ENCODE measurements around the gene GHRL.

GRCh38 chr3:10319804-10320203 is 27.1 kb upstream of the GHRL start:
- TF ChIP-seq CTCF (IDR thresholded peaks at IDR 0.05) (no peak), EZH2 (IDR thresholded peaks at IDR 0.05) (no peak)
